WERI-Rb-1 (cell line): ENCODE results near the gene RACGAP1.

ENCODE experiments used
- DNase-seq: peaks from one replicate; pipeline ENCODE4 v3.0.0-alpha.2; 2020
- H3K27ac ChIP-seq: fragments of 250-450 bp; sonication (Bioruptor Pico); 2 replicates; pipeline ENCODE4 v1.5.1; 2020; ENCODE audit warnings: mild to moderate bottlenecking, moderate library complexity
- H3K27me3 ChIP-seq: fragments of 250-450 bp; sonication (Bioruptor Pico); 2 replicates; pipeline ENCODE4 v1.5.1; 2021; ENCODE audit warnings: mild to moderate bottlenecking, low read depth, moderate library complexity; ENCODE audit not compliant: insufficient read depth, severe bottlenecking
- H3K36me3 ChIP-seq: fragments of 250-450 bp; sonication (Bioruptor Pico); 2 replicates; pipeline ENCODE4 v1.5.1; 2020; ENCODE audit warnings: mild to moderate bottlenecking, moderate library complexity
- H3K4me3 ChIP-seq: 2 replicates; pipeline ENCODE4 v1.5.1; 2011; ENCODE audit warnings: low read depth, mild to moderate bottlenecking, control low read depth, low read length
- H3K9me3 ChIP-seq: fragments of 250-450 bp; sonication (Bioruptor Pico); 2 replicates; pipeline ENCODE4 v1.5.1; 2021; ENCODE audit warnings: mild to moderate bottlenecking, moderate library complexity; ENCODE audit not compliant: severe bottlenecking
- CTCF ChIP-seq: IDR thresholded peaks from 2 replicates; pipeline ENCODE4 v1.5.1; 2011; ENCODE audit warnings: low read depth, mild to moderate bottlenecking, control low read depth, inconsistent platforms, low read length

RACGAP1 gene

GRCh38 chr12:50070314-50071060 lies 45.2 kb upstream of the RACGAP1 start:
- Histone ChIP-seq H3K36me3 (0 out of 2 replicates have a peak, but pooled peaks cover 6% of the 10 kb centered on the region), H3K4me3 (no peak overlapping the region), H3K9me3 (no peaks in the 10 kb centered on the region), H3K27me3 (no peaks in the 10 kb centered on the region), H3K27ac (no peak overlapping the region)
- TF ChIP-seq CTCF = peak; percentile 91
- DNase-seq = peak; percentile 82

DNA sequence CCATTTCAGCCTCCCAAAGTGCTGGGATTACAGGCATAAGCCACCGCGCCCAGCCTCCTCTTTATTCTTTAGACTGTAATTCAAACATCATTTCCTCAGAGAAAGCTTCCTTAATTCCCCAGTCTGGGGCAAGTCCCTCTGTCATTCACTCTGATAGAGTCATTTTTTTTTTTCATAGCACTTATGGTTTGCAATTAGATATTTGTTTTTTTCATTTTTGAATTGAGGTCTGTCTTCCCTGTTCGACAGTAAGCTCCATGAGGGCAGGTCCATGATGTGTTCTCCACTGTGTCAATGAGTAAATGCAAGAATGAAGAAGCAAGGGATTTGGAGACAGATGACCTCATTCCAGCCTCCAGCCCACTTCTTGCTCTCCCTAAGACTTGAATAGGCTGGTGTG lies 44.2 kb upstream of the RACGAP1 start:
- no peak for TF ChIP-seq CTCF
- DNase-seq = no peak

DNA sequence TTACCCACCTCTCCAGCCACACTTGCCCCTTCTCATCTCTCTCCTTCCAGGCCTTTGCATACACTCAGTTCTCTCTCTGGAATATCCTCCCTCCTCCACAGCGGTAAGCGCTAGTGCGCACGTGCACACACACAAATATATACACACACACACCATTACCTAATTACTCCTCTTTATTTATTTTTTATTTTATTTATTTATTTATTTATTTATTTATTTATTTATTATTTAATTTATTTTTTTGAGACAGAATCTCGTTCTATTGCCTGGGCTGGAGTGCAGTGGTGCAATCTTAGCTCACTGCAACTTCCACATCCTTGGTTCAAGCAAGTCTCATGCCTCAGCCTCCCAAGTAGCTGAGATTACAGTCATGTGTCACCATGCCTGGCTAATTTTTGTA lies 43.8 kb upstream of the RACGAP1 start:
- no peak for TF ChIP-seq CTCF
- no peak overlapping the region for H3K4me3 ChIP-seq

More for the DNA sequence above, 44.2 kb upstream of the RACGAP1 start:
- no peaks in the 10 kb centered on the region for H3K9me3 ChIP-seq
- H3K4me3 ChIP-seq = no peak overlapping the region
- H3K27me3 ChIP-seq = no peaks in the 10 kb centered on the region
- H3K27ac ChIP-seq = no peak overlapping the region
- 0 out of 2 replicates have a peak, but pooled peaks cover 6% of the 10 kb centered on the region for H3K36me3 ChIP-seq

GRCh38 chr12:50066402-50066801 lies 41.1 kb upstream of the RACGAP1 start:
- Histone ChIP-seq H3K27ac (no peak overlapping the region), H3K9me3 (no peaks in the 10 kb centered on the region), H3K4me3 (no peak overlapping the region), H3K27me3 (no peaks in the 10 kb centered on the region), H3K36me3 (peaks cover 9% of the 10 kb centered on the region)
- TF ChIP-seq CTCF = no peak
- DNase-seq = no peak

More for the DNA sequence above, 43.8 kb upstream of the RACGAP1 start:
- Histone ChIP-seq H3K36me3 (0 out of 2 replicates have a peak, but pooled peaks cover 6% of the 10 kb centered on the region), H3K27ac (no peak overlapping the region), H3K9me3 (no peaks in the 10 kb centered on the region), H3K27me3 (no peaks in the 10 kb centered on the region)
- no peak for DNase-seq

DNA sequence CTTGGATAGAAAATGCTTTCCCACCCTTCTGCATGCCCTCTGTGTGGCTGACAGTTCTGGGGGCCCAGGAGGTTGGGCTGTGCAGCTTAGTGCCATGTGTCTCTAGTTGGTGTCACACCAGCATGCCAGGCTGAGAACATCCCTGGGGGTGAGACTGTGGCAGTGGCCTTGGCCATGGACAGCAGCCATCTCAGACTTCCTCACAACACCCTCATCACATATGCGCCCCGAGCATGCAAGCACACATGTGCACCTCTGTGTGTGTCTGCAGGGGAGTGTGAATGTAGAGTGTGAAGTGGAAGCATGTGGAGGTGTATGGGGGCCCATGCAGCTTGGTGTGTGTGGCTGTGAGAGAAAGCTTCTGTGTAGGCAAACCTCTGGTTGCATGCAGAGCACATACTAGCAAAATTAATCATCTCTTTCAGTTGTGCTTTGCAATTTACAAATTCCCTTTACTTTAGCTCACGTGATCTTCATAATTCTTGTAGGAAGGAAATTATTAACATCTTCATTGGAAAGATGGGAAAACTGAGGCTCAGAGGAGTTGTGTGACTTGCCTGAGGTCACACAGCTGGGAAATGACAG lies 40.5 kb upstream of the RACGAP1 start:
- Histone ChIP-seq H3K27ac (no peak overlapping the region), H3K9me3 (no peaks in the 10 kb centered on the region), H3K4me3 (no peak overlapping the region), H3K36me3 (peaks cover 14% of the 10 kb centered on the region), H3K27me3 (no peaks in the 10 kb centered on the region)
- no peak for DNase-seq
- TF ChIP-seq CTCF = no peak
